GM12891 (cell line): ENCODE results near the gene MTMR3.
A peak's percentile ranks its signal among the peaks of the same experiment; 100 is the strongest.

ENCODE experiments used
- DNase-seq: peaks from one replicate; pipeline ENCODE4 v3.0.0; 2011; ENCODE audit warnings: low spot score; ENCODE audit not compliant: insufficient read length
- FAIRE-seq: peaks from 2 replicates; lab custom pipeline; 2011; peaks lifted over from hg19 to GRCh38; lab: Jason Lieb, UNC
- PAX5 ChIP-seq: IDR thresholded peaks from 2 replicates; pipeline ENCODE4 v1.6.1; 2011; ENCODE audit warnings: low read length, moderate library complexity, mild to moderate bottlenecking; ENCODE audit not compliant: insufficient read depth, severe bottlenecking
- POLR2A ChIP-seq: IDR thresholded peaks from 2 replicates; pipeline ENCODE4 v1.6.1; 2011; ENCODE audit warnings: low read depth, low read length, control low read depth
- POLR2AphosphoS5 ChIP-seq: IDR thresholded peaks from 2 replicates; pipeline ENCODE4 v1.6.1; 2011; ENCODE audit warnings: low read depth, low read length, control low read depth
- POU2F2 ChIP-seq: IDR thresholded peaks from 2 replicates; pipeline ENCODE4 v1.6.1; 2011; ENCODE audit warnings: low read depth, mild to moderate bottlenecking, control low read depth, low read length, moderate library complexity
- SPI1 ChIP-seq: IDR thresholded peaks from 2 replicates; pipeline ENCODE4 v1.6.1; 2011; ENCODE audit warnings: low read depth, low read length, control low read depth
- TAF1 ChIP-seq: IDR thresholded peaks from 2 replicates; pipeline ENCODE4 v1.6.1; 2011; ENCODE audit warnings: low read depth, low read length, control low read depth

MTMR3 gene

DNA sequence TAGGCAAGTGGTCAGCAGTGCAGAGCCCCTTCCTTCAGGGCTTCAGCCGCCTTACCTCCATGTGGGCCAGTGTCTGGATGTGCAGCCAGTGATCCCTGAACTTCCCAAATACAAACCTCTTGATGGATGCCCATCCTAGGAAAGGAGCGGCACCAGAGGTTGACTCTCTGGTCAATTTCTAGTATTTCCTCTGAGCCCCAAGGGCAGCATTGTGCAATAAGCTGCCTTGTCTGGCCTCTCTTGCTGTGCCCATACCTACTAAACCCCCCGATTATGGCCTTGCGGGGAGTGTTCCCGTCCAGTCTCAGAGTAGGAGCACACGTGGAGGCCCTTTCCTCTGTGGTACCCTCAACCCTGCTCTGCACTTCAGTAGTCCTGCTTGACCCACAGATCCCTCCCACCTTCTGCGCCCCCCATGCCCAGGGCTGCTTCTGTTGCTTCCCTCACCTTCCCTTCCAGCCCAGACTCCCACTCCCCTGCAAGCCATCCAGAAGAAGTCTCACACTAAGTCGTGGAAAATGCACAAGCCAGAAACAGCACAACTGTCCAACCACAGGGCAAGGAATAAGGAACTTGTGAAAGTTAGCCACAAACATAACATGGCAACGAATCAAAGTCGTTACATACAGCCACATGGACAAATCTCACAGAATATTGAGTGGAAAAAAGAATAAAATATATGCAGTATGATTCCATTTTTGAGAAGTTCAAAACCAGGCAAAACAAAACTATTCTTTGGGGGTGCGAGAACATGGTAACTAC, 157.7 kb downstream of the MTMR3 start:
- DNase-seq (no peak), FAIRE-seq (no peak)
- no peak for TF ChIP-seq TAF1
- no peak for TF ChIP-seq POU2F2
- no peak for TF ChIP-seq POLR2A
- TF ChIP-seq SPI1 = no peak
- no peak for TF ChIP-seq PAX5
- no peak for TF ChIP-seq POLR2AphosphoS5

DNA sequence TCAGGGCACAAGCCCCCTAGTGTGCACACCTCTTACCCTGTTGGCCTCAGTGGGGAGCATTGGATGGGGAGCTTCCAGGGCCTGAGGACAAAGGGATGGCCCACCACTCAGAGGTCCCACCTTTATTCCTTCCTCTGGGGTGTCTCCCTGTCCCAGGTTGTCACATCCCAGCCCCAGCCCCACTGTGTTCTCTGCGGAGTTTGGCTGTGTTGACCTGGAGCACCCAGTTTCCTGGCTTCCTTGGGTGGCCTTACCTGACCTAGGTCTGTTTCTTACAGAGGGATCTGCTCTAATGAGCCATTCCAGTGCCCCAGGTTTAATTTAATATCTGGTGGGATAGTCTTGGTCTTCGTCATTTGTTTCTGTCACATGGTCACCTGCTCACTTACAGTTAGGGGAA, 158.5 kb downstream of the MTMR3 start:
- TF ChIP-seq PAX5 = no peak
- TF ChIP-seq POLR2AphosphoS5 = no peak
- no peak for TF ChIP-seq POLR2A
- TF ChIP-seq POU2F2 = no peak
- no peak for TF ChIP-seq SPI1
- no peak for TF ChIP-seq TAF1
- DNase-seq = no peak
- no peak for FAIRE-seq

DNA sequence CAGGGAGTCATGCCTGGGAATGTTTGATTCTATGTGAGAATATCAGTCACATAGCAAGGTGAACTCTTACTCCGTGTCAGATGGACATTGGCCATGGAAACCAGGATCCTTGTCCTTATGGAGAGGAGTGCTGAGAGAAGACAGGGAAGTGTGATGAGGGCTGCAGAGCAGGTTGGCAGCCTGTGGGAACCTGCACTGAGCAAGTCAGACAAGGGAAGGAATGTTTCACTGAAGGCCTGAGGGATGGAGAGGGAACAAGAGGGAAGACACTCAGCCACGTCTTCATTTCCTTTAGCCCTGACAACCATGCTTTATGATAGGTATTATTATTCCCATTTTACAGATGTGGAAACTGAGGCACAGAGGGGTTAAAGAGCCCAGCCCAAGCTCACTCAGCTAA, 158.9 kb downstream of the MTMR3 start:
- FAIRE-seq = no peak
- TF ChIP-seq POU2F2 (no peak), SPI1 (no peak), POLR2A (no peak), TAF1 (no peak)
- no peak for DNase-seq

DNA sequence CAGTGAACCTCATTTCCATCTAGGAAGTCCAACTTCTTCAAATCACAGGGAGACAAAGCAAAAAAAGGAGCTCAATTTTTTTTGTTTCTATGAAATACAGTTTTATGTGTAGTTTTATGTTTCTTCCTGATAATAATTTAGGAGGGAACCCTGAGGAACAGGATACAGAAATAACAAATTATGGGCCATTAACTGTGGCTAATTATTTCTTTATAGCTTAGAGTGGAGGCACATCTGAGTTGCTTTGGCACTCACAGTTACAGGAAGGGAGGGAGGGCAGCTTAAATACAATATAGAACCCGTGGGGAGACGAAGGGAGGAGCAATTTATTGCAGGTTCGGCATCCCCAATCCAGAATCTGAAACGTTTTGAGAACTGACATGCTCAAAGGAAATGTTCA, 160.2 kb downstream of the MTMR3 start:
- DNase-seq = no peak
- no peak for FAIRE-seq
- TF ChIP-seq PAX5 (no peak), POU2F2 (no peak), POLR2AphosphoS5 (no peak), SPI1 (no peak), TAF1 (no peak), POLR2A (no peak)

DNA sequence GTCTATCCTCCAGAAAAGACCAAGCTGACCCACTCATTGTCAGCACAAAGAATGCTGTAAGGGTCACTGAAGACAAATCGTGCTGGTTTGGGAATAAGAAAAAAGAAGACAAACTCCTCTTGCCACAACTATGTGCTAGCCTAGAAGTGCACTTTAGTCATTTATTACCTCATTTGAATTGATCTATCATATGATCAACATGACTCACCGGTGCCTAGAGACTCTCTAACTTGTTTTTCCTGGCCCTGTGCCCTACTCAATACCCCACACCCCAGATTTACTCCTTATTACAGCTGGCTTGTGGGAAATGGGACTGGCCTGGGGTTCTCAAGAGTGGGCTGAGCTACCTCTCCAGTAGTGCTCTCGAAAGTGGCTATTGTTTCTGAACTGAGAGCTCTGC, 161.4 kb downstream of the MTMR3 start:
- no peak for DNase-seq
- FAIRE-seq = no peak
- no peak for TF ChIP-seq SPI1

DNA sequence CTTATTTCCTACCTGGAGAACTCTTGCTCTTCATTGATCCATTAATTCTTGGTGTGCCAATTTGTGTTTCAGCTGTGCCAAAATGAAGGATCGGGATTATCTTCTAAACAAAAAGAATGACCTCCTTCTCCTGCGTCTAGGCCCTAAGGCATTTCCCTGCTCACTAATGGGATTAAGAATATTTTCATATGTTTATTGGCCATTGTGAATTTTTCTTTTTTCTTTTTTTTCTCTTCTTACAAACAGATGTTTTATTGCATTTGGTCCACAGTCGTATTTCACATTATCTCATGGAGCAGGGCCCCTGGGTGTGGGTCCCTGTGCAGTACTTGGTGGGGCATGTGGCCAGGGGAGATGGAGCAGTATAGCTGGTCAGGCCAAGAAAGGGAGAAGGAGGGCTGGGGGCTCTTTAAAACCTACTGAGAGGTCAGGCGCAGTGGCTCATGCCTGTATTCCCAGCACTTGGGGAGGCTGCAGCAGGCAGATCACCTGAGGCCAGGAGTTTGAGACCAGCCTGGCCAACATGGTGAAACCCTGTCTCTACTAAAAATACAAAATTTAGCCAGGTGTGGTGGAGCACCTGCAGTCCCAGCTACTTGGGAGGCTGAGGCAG, 162.0 kb downstream of the MTMR3 start:
- no peak for FAIRE-seq
- DNase-seq = no peak
- no peak for TF ChIP-seq POLR2A

DNA sequence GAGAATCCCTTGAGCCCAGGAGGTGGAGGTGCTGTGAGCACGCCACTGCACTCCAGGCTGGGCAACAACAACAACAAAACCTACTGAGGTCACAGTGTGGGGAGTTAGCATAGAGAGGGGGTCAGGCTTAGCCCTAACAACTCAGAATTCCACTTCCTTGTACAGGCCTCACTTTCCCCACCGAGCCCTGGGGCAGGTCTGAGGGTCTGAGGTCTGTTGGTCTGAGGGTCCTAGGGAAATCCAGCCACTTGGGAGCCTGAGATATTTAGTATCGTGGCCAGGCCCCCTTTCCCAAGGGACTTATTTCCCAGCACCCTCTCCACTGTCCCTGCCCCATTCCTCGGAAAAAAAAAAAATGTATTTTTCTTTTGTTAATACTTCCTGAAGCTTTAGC, 162.5 kb downstream of the MTMR3 start:
- DNase-seq (no peak), FAIRE-seq (no peak)
- TF ChIP-seq POLR2AphosphoS5 (no peak), TAF1 (no peak), POLR2A (no peak), SPI1 (no peak)

DNA sequence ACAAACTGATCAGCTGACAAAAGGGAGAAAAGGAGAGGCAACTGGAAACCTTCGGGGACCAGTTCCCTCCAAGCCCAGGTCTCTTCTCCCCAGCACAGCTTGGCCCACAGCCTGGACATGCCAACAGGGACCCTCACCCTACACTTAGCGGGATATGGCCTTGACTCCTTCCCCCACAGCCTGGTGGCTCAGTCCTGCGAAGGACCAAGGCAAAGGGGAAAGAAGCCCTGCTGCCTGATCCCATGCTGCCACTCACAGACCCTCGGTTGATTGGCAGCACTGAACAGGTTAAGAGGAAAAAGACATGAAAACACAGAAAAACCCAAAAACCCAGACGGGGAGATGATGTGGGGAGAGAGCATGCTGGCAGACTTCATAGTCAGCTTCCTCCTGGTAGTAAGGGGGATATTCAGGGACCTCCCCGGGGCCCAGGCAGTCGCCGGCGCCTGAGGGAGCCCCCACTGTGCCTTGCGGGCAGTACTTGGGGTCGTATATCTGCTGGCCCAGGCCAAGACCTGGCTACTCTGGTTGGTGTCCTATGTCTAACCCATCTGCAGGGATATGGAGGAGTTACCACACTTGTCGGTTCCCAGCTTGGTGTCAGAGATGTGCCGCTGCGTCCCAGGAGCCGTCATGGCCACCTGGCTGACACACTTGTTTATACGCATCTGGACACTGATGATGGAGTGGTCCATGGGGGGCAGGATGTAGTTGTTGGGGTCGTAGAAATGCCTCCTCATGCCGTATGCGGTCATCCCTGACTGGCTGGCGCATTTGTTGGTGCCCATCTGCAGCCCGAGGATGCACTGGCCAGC, 163.1 kb downstream of the MTMR3 start:
- TF ChIP-seq TAF1 = no peak
- TF ChIP-seq POLR2A = no peak
- no peak for TF ChIP-seq POLR2AphosphoS5
- no peak for TF ChIP-seq PAX5
- TF ChIP-seq POU2F2 = no peak
- TF ChIP-seq SPI1 = no peak
- DNase-seq (no peak), FAIRE-seq (no peak)

DNA sequence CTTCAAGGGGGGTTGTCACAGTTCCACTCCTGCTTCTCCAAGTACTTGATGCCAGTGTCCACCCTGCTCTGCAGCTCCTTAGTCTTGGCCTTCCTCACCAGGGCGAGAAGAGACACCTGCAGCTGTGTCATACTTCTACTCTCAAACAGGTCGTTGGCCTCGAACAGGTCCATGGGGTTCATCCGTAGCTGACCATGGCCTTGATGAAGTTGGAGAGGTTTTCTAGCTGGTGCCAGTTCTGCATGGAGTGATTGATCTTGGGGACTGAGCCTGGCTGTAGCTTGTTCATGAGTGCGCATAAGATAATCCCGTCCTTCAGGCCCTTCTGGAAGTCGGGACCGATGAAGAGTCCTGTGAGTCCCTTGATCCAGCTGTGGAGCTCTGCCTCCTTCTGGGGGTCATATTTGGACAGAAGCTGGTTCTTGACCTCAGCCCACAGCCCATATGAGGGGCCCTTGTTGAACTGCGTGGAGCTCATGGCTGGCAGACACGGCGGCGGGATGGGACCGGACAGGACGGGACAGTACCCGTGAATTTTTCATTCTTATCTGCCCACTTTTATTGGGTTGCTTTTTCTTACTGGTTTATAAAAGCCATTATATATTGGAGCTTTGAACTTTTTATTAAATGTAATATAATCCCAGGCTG, 163.9 kb downstream of the MTMR3 start:
- peak; percentile 51 for FAIRE-seq
- no peak for TF ChIP-seq POU2F2
- no peak for DNase-seq

DNA sequence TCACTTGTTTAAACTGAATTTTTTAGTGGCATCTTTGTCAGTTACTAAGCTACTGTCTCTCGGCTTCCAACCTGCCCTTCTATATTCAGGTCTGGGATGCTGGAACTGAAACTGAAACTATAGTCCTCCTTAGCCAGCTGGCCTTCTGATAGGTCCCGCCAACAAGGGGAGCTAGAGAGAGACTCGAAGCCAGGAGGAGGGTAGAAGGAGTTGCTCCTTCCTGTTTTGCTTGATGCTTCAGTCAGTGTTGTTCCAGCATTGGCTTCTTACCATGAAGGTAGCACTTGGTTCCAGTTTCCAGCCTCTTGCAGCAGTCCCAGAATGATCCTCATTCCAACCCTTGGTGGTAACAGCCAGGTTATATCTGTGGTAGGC, 164.4 kb downstream of the MTMR3 start:
- DNase-seq = peak; percentile 38
- FAIRE-seq = peak; percentile 76

More for the DNA sequence above, 164.4 kb downstream of the MTMR3 start:
- no peak for TF ChIP-seq TAF1
- no peak for TF ChIP-seq POU2F2
- TF ChIP-seq PAX5 = no peak
- no peak for TF ChIP-seq POLR2AphosphoS5
- TF ChIP-seq POLR2A = no peak
- no peak for TF ChIP-seq SPI1
